ENCODE data around the gene EPM2A. TPM values are rescaled to one million over a fixed set of nuclear protein-coding genes. Genes with fewer than 3 reads are reported as not detected.

Gene EPM2A
- total RNA-seq, 1 experiment from 2014 or later, result 11.8 TPM

DNA sequence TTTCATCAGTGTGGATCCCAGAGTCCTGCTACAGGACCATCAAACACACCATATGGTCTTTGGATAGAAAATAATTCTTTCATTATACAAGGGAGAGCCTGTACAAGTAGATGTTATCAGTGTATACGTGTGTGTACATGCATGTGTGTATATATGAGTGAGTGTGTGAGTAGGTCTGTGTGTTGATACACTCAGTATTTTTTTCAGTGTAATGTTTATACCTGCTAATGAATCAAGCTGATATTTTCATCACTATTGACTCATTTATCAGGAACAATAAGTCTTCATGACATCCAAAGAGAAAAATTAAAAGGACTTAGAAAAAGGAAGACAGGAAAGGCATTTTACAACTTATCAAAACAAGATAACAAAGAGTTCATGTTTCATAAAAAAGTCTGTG, 66.5 kb downstream of the EPM2A start:
- TF ChIP-seq, protein P1, sequence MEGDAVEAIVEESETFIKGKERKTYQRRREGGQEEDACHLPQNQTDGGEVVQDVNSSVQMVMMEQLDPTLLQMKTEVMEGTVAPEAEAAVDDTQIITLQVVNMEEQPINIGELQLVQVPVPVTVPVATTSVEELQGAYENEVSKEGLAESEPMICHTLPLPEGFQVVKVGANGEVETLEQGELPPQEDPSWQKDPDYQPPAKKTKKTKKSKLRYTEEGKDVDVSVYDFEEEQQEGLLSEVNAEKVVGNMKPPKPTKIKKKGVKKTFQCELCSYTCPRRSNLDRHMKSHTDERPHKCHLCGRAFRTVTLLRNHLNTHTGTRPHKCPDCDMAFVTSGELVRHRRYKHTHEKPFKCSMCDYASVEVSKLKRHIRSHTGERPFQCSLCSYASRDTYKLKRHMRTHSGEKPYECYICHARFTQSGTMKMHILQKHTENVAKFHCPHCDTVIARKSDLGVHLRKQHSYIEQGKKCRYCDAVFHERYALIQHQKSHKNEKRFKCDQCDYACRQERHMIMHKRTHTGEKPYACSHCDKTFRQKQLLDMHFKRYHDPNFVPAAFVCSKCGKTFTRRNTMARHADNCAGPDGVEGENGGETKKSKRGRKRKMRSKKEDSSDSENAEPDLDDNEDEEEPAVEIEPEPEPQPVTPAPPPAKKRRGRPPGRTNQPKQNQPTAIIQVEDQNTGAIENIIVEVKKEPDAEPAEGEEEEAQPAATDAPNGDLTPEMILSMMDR (conservative IDR thresholded peaks at IDR 0.05; ENCODE audit: low read depth, low read length), result no peak
- no peak for TF ChIP-seq EZH2 (IDR thresholded peaks at IDR 0.05; ENCODE audit: borderline replicate concordance, low read depth, low read length, poor library complexity, severe bottlenecking)
- no peak overlapping the region for H3K4me3 ChIP-seq (ENCODE audit: low read depth, low read length, poor library complexity, severe bottlenecking)
- CTCF ChIA-PET, result no interaction called here
- no peaks in the 10 kb centered on the region for H3K9me3 ChIP-seq (ENCODE audit: low read depth, low read length, poor library complexity, severe bottlenecking)
- H3K27me3 ChIP-seq (replicated peaks; ENCODE audit: insufficient read depth, low read depth, low read length, poor library complexity), result no peaks in the 10 kb centered on the region
- intact Hi-C loops (cut with micrococcal nuclease; ENCODE audit: unreplicated experiment), result no loop called here
- peaks cover 12% of the 10 kb centered on the region for H3K4me1 ChIP-seq (ENCODE audit: insufficient read depth, low read length, poor library complexity, severe bottlenecking)
- POLR2A ChIA-PET (ENCODE audit: low non-redundant PET), result no interaction called here
- H3K36me3 ChIP-seq (ENCODE audit: insufficient read depth, low read length, poor library complexity, severe bottlenecking), result no peaks in the 10 kb centered on the region
- DNase-seq (ENCODE audit: low spot score), result no peak
- no peak overlapping the region for H3K27ac ChIP-seq (ENCODE audit: low read depth, low read length, poor library complexity, severe bottlenecking)
- BruUV-seq (replicated peaks), result no TSS peak

DNA sequence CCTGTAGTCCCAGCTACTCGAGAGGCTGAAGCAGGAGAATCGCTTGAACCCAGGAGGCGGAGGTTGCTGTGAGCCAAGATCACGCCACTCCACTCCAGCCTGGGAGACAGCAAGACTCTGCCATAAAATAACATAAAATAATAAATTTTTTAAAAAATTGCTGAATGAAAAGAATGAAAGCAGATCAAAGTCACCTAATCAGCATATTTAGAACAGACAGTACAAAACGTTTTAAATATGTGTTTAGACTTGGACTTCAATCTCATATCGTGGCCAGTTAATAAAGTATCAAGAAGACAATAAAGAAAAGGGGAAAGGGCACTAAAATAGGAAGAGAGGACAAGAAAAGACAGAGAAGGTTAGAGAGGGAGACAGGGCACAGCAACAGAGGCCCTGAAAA, 74.6 kb downstream of the EPM2A start:
- Histone ChIP-seq H3K36me3 (ENCODE audit: insufficient read depth, low read length, poor library complexity, severe bottlenecking) (no peaks in the 10 kb centered on the region), H3K4me1 (ENCODE audit: insufficient read depth, low read length, poor library complexity, severe bottlenecking) (no peaks in the 10 kb centered on the region), H3K27ac (ENCODE audit: low read depth, low read length, poor library complexity, severe bottlenecking) (no peak overlapping the region), H3K4me3 (ENCODE audit: low read depth, low read length, poor library complexity, severe bottlenecking) (no peak overlapping the region), H3K27me3 (replicated peaks; ENCODE audit: insufficient read depth, low read depth, low read length, poor library complexity) (no peaks in the 10 kb centered on the region), H3K9me3 (ENCODE audit: low read depth, low read length, poor library complexity, severe bottlenecking) (no peaks in the 10 kb centered on the region)
- ChIA-PET POLR2A (ENCODE audit: low non-redundant PET) (no interaction called here), CTCF (no interaction called here)
- TF ChIP-seq EZH2 (IDR thresholded peaks at IDR 0.05; ENCODE audit: borderline replicate concordance, low read depth, low read length, poor library complexity, severe bottlenecking), result no peak
- TF ChIP-seq, protein P1 (conservative IDR thresholded peaks at IDR 0.05; ENCODE audit: low read depth, low read length), result no peak
- intact Hi-C loops (cut with micrococcal nuclease; ENCODE audit: unreplicated experiment), result no loop called here
- DNase-seq (ENCODE audit: low spot score), result no peak
- no TSS peak for BruUV-seq (replicated peaks)

DNA sequence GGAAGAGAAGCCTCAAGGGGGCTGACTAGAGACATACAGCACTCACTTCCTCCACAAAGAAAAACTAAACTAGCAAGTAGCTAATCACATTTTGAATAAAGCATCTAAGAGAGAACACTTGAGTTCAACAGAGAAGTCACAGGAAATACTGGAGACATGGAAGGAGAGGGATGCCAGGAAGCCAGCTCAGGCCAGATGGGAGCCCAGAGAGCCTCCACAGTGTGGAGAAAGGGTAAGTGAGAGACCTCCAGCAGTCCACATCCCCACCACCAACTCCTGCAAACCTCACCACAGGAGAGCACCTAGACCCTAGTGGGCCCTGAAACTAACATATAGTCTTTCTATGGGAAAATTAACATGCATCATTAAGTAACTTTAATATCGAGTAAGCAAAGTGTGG, 79.2 kb downstream of the EPM2A start:
- H3K27ac ChIP-seq (ENCODE audit: low read depth, low read length, poor library complexity, severe bottlenecking), result no peak overlapping the region
- POLR2A ChIA-PET (ENCODE audit: low non-redundant PET), result no interaction called here
- BruUV-seq (replicated peaks), result no TSS peak

More for the DNA sequence above, 79.2 kb downstream of the EPM2A start:
- CTCF ChIA-PET, result no interaction called here
- Histone ChIP-seq H3K36me3 (ENCODE audit: insufficient read depth, low read length, poor library complexity, severe bottlenecking) (no peaks in the 10 kb centered on the region), H3K27me3 (replicated peaks; ENCODE audit: insufficient read depth, low read depth, low read length, poor library complexity) (no peaks in the 10 kb centered on the region), H3K4me1 (ENCODE audit: insufficient read depth, low read length, poor library complexity, severe bottlenecking) (peaks cover 5% of the 10 kb centered on the region), H3K9me3 (ENCODE audit: low read depth, low read length, poor library complexity, severe bottlenecking) (no peaks in the 10 kb centered on the region), H3K4me3 (ENCODE audit: low read depth, low read length, poor library complexity, severe bottlenecking) (no peak overlapping the region)
- no peak for DNase-seq (ENCODE audit: low spot score)
- TF ChIP-seq, protein P1 (conservative IDR thresholded peaks at IDR 0.05; ENCODE audit: low read depth, low read length), result peak; percentile 21; the same call in 1 of the 2 replicates
- no peak for TF ChIP-seq EZH2 (IDR thresholded peaks at IDR 0.05; ENCODE audit: borderline replicate concordance, low read depth, low read length, poor library complexity, severe bottlenecking)
- intact Hi-C loops (cut with micrococcal nuclease; ENCODE audit: unreplicated experiment), result no loop called here
